ENCODE data around the gene EXT2. TPM values are rescaled to one million over a fixed set of nuclear protein-coding genes. Genes with fewer than 3 reads are reported as not detected.

Gene EXT2
- polyA plus RNA-seq, 1 donor from 2014 or later = 77.5 TPM

DNA sequence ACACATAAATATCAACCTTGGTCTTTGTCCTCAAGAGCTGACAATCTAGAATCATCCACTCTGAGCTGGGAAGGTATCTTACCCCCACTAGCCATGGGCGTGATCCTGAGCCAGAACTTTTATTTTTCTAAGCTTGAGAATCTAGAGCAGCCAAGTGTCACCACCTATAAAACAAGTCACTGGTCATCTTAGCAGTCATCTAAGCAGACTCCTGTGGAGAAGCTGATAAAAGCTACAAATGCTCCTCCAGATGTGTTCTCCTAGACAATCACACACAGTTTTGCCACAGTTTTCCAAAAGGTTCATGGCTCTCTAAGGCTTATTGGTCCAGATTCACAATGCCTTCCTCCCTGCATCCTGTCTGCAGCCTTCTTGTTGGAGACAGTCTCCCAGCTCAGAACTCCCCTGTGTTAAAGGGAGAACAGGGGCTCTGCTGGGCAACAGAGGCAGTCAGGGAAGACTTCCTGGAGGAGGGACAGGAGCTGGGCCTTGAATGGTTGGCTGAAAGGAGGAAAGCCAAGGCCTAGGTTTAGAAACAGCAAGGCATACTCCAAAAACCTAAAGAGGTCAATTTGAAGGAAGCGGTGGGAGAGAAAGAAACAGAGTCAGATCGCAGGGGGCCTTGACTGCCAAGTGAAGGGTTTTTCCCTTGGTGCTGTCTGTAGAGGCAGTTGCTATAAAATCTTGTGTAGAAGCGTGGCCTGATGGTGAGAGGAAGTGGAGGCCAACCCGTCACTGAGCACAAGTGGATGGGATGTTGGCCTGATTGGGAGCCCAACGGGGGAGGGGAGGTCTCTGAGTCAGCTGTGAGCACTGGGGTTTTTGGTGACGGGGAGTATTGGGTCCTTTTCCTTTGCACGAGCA is 172.5 kb downstream of the EXT2 start:
- Histone ChIP-seq H3K9me2 (ENCODE audit: insufficient read depth, low read length) (no peaks in the 10 kb centered on the region), H3K36me3 (ENCODE audit: insufficient read depth, low read length) (no peaks in the 10 kb centered on the region), H4K20me1 (ENCODE audit: insufficient read depth) (no peaks in the 10 kb centered on the region), H3K4me2 (ENCODE audit: low read length) (no peak overlapping the region), H3K4me3 (ENCODE audit: low read length) (no peak overlapping the region), H3K9me3 (ENCODE audit: low read length) (no peaks in the 10 kb centered on the region), H2AFZ (ENCODE audit: low read depth, low read length) (no peak overlapping the region), H3K79me2 (replicated peaks; ENCODE audit: insufficient read depth, low read length) (no peaks in the 10 kb centered on the region), H3F3A (ENCODE audit: insufficient read depth, low read length, poor library complexity, severe bottlenecking) (no peaks in the 10 kb centered on the region), H3K27ac (ENCODE audit: low read length) (no peak overlapping the region), H3K27me3 (ENCODE audit: insufficient read depth, low read depth, low read length) (no peaks in the 10 kb centered on the region), H3K9ac (ENCODE audit: low read length) (no peak overlapping the region)
- no peak for TF ChIP-seq POLR2AphosphoS5 (IDR thresholded peaks at IDR 0.05)
- TF ChIP-seq CTCF (IDR thresholded peaks at IDR 0.05; ENCODE audit: poor library complexity, severe bottlenecking) = no peak
- TF ChIP-seq MXI1 (conservative IDR thresholded peaks at IDR 0.05; ENCODE audit: poor library complexity, severe bottlenecking) = no peak
- TF ChIP-seq, protein P1, sequence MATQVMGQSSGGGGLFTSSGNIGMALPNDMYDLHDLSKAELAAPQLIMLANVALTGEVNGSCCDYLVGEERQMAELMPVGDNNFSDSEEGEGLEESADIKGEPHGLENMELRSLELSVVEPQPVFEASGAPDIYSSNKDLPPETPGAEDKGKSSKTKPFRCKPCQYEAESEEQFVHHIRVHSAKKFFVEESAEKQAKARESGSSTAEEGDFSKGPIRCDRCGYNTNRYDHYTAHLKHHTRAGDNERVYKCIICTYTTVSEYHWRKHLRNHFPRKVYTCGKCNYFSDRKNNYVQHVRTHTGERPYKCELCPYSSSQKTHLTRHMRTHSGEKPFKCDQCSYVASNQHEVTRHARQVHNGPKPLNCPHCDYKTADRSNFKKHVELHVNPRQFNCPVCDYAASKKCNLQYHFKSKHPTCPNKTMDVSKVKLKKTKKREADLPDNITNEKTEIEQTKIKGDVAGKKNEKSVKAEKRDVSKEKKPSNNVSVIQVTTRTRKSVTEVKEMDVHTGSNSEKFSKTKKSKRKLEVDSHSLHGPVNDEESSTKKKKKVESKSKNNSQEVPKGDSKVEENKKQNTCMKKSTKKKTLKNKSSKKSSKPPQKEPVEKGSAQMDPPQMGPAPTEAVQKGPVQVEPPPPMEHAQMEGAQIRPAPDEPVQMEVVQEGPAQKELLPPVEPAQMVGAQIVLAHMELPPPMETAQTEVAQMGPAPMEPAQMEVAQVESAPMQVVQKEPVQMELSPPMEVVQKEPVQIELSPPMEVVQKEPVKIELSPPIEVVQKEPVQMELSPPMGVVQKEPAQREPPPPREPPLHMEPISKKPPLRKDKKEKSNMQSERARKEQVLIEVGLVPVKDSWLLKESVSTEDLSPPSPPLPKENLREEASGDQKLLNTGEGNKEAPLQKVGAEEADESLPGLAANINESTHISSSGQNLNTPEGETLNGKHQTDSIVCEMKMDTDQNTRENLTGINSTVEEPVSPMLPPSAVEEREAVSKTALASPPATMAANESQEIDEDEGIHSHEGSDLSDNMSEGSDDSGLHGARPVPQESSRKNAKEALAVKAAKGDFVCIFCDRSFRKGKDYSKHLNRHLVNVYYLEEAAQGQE (IDR thresholded peaks at IDR 0.05; ENCODE audit: borderline replicate concordance) = no peak
- TF ChIP-seq EZH2 (IDR thresholded peaks at IDR 0.05; ENCODE audit: borderline replicate concordance, insufficient read depth, low read length, poor library complexity, severe bottlenecking) = no peak
- TF ChIP-seq TAF1 (IDR thresholded peaks at IDR 0.05; ENCODE audit: low read depth) = no peak
- TF ChIP-seq SMC3 (conservative IDR thresholded peaks at IDR 0.05; ENCODE audit: poor library complexity) = no peak
- no peak for TF ChIP-seq RAD21 (conservative IDR thresholded peaks at IDR 0.05)
- TF ChIP-seq EP300 (conservative IDR thresholded peaks at IDR 0.05; ENCODE audit: poor library complexity, severe bottlenecking) = no peak

- Histone ChIP-seq H3F3A (ENCODE audit: insufficient read depth, low read length, poor library complexity, severe bottlenecking) (no peaks in the 10 kb centered on the region), H2AFZ (ENCODE audit: low read depth, low read length) (no peak overlapping the region), H3K9ac (ENCODE audit: low read length) (no peak overlapping the region), H3K9me2 (ENCODE audit: insufficient read depth, low read length) (no peaks in the 10 kb centered on the region), H3K4me2 (ENCODE audit: low read length) (no peak overlapping the region), H3K36me3 (ENCODE audit: insufficient read depth, low read length) (no peaks in the 10 kb centered on the region), H3K4me3 (ENCODE audit: low read length) (no peak overlapping the region), H4K20me1 (ENCODE audit: insufficient read depth) (no peaks in the 10 kb centered on the region), H3K79me2 (replicated peaks; ENCODE audit: insufficient read depth, low read length) (no peaks in the 10 kb centered on the region), H3K27me3 (ENCODE audit: insufficient read depth, low read depth, low read length) (no peaks in the 10 kb centered on the region), H3K9me3 (ENCODE audit: low read length) (no peaks in the 10 kb centered on the region), H3K27ac (ENCODE audit: low read length) (no peak overlapping the region)
- no peak for TF ChIP-seq EZH2 (IDR thresholded peaks at IDR 0.05; ENCODE audit: borderline replicate concordance, insufficient read depth, low read length, poor library complexity, severe bottlenecking)
- TF ChIP-seq MXI1 (conservative IDR thresholded peaks at IDR 0.05; ENCODE audit: poor library complexity, severe bottlenecking) = no peak
- no peak for TF ChIP-seq SMC3 (conservative IDR thresholded peaks at IDR 0.05; ENCODE audit: poor library complexity)
- TF ChIP-seq EP300 (conservative IDR thresholded peaks at IDR 0.05; ENCODE audit: poor library complexity, severe bottlenecking) = no peak
- TF ChIP-seq RAD21 (conservative IDR thresholded peaks at IDR 0.05) = no peak
- TF ChIP-seq, protein P1 (IDR thresholded peaks at IDR 0.05; ENCODE audit: borderline replicate concordance) = no peak
- no peak for TF ChIP-seq TAF1 (IDR thresholded peaks at IDR 0.05; ENCODE audit: low read depth)
- TF ChIP-seq CTCF (IDR thresholded peaks at IDR 0.05; ENCODE audit: poor library complexity, severe bottlenecking) = no peak
- TF ChIP-seq POLR2AphosphoS5 (IDR thresholded peaks at IDR 0.05) = no peak
Observed at GRCh38 chr11:44268614-44269080, 173.2 kb downstream of the EXT2 start.

All from neural cell (in vitro differentiated cells).